ENCODE results near the gene SIDT2. TPM values are rescaled to one million over a fixed set of nuclear protein-coding genes. Genes with fewer than 3 reads are reported as not detected.
A peak's percentile ranks its signal among the peaks of the same experiment; 100 is the strongest.

SIDT2 gene
- total RNA-seq, 1 donor from 2014 or later = 45.4 TPM

GRCh38 chr11:117187799-117188481 is 9.4 kb downstream of the SIDT2 start:
- no peaks in the 10 kb centered on the region for H3K9me3 ChIP-seq
- H3K27ac ChIP-seq = no peak overlapping the region
- H3K4me3 ChIP-seq = no peak overlapping the region
- no peaks in the 10 kb centered on the region for H3K27me3 ChIP-seq
- TF ChIP-seq, protein P1, sequence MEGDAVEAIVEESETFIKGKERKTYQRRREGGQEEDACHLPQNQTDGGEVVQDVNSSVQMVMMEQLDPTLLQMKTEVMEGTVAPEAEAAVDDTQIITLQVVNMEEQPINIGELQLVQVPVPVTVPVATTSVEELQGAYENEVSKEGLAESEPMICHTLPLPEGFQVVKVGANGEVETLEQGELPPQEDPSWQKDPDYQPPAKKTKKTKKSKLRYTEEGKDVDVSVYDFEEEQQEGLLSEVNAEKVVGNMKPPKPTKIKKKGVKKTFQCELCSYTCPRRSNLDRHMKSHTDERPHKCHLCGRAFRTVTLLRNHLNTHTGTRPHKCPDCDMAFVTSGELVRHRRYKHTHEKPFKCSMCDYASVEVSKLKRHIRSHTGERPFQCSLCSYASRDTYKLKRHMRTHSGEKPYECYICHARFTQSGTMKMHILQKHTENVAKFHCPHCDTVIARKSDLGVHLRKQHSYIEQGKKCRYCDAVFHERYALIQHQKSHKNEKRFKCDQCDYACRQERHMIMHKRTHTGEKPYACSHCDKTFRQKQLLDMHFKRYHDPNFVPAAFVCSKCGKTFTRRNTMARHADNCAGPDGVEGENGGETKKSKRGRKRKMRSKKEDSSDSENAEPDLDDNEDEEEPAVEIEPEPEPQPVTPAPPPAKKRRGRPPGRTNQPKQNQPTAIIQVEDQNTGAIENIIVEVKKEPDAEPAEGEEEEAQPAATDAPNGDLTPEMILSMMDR (IDR thresholded peaks at IDR 0.05) = no peak
- H3K36me3 ChIP-seq = peaks cover 67 to 80% of the 10 kb centered on the region in 2 donors
- intact Hi-C loops (cut with DNase I) = no loop called here
- DNase-seq (ENCODE audit: low spot score in 2 of 2) = peak in 1 of 2 donors; percentile 60
- H3K4me1 ChIP-seq = no peaks in the 10 kb centered on the region

DNA sequence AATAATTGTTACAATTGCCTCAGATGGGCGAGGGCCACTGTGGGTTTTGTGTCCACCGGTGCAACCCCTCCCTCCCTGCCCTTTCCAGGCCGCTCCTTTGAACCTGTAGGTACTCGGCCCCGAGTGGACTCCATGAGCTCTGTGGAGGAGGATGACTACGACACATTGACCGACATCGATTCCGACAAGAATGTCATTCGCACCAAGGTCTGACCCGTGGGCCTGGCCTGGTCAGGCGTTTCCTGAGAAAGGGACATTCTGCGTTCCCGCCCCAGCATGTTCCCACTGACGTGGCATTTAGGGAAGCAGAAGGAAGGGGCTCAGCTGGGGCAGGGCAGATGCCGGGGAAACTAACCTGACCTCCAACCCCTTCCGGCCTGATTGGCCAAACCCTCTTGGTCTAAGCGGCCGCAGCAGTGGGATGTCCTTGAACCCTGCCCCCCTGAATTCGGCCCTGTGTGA is 10.1 kb downstream of the SIDT2 start:
- H3K27ac ChIP-seq = peak overlapping the region in 1 of 2 donors; percentile 11
- H3K9me3 ChIP-seq = no peaks in the 10 kb centered on the region
- intact Hi-C loops (cut with DNase I) = no loop called here
- H3K4me1 ChIP-seq = no peaks in the 10 kb centered on the region
- no peak overlapping the region for H3K4me3 ChIP-seq
- peak in 1 of 2 donors; percentile 61 for DNase-seq (ENCODE audit: low spot score in 2 of 2)
- peaks cover 68 to 82% of the 10 kb centered on the region in 2 donors for H3K36me3 ChIP-seq
- H3K27me3 ChIP-seq = no peaks in the 10 kb centered on the region
- TF ChIP-seq, protein P1 (IDR thresholded peaks at IDR 0.05) = no peak

DNA sequence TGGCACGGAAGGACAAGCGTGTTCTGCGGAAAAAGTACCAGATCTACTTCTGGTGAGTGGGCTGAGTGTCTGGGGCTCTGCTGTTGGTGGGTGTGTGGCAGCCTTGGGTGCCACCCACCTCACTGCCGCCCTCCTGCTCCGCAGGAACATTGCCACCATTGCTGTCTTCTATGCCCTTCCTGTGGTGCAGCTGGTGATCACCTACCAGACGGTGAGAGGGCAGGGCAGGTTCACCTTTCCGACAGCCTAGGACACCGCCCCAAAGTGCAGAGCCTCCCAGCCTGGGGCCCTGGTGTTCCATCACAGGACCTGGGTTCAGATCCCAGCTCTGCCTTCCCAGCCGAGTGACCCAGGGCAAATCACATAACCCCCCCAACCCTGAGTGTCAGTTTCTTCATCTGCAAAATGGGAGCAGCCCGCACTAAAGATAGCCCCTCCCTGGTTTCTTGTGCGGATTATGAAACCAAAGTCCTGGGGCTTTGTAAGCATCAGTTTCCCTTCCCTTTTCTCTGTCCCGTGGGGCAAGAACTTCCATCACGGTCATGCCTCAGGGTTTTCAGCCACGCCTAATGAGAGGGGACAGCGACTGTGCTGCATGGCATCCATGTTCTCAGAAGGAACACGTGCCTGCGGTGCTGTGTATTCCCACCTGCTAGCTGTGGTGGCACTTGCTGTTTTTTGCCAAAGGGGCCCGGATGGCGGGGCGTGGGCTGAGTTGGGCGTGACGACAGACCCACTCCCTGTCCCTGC is 10.8 kb downstream of the SIDT2 start:
- H3K9me3 ChIP-seq = no peaks in the 10 kb centered on the region
- no peaks in the 10 kb centered on the region for H3K27me3 ChIP-seq
- TF ChIP-seq, protein P1 (IDR thresholded peaks at IDR 0.05) = no peak
- H3K4me3 ChIP-seq = no peak overlapping the region
- intact Hi-C loops (cut with DNase I) = no loop called here
- H3K4me1 ChIP-seq = no peaks in the 10 kb centered on the region
- peak overlapping the region in 1 of 2 donors; percentile 11 for H3K27ac ChIP-seq
- peak in 1 of 2 donors; percentile 67 for DNase-seq (ENCODE audit: low spot score in 2 of 2)
- peaks cover 72 to 83% of the 10 kb centered on the region in 2 donors for H3K36me3 ChIP-seq

GRCh38 chr11:117189941-117190544 is 11.5 kb downstream of the SIDT2 start:
- H3K36me3 ChIP-seq = peaks cover 74 to 86% of the 10 kb centered on the region in 2 donors
- intact Hi-C loops (cut with DNase I) = no loop called here
- no peaks in the 10 kb centered on the region for H3K4me1 ChIP-seq
- no peak overlapping the region for H3K27ac ChIP-seq
- TF ChIP-seq, protein P1 (IDR thresholded peaks at IDR 0.05) = no peak
- H3K9me3 ChIP-seq = no peaks in the 10 kb centered on the region
- DNase-seq (ENCODE audit: low spot score in 2 of 2) = peak in 1 of 2 donors; percentile 39
- no peaks in the 10 kb centered on the region for H3K27me3 ChIP-seq
- H3K4me3 ChIP-seq = no peak overlapping the region

GRCh38 chr11:117191680-117192400 is 13.3 kb downstream of the SIDT2 start:
- intact Hi-C loops (cut with DNase I) = no loop called here
- TF ChIP-seq, protein P1 (IDR thresholded peaks at IDR 0.05) = no peak

More at GRCh38 chr11:117191680-117192400, 13.3 kb downstream of the SIDT2 start:
- Histone ChIP-seq H3K4me1 (no peaks in the 10 kb centered on the region), H3K9me3 (no peaks in the 10 kb centered on the region), H3K36me3 (peaks cover 66 to 87% of the 10 kb centered on the region in 2 donors), H3K4me3 (no peak overlapping the region), H3K27me3 (no peaks in the 10 kb centered on the region), H3K27ac (no peak overlapping the region)
- DNase-seq (ENCODE audit: low spot score in 2 of 2) = no peak

Measured in ascending aorta (tissue), 2 donors.